Measurements from ENCODE around the gene PISD. TPM values are rescaled to one million over a fixed set of nuclear protein-coding genes. Genes with fewer than 3 reads are reported as not detected.
A peak's percentile ranks its signal among the peaks of the same experiment; 100 is the strongest.
"Not testable (repeated sequence)": the region's sequence is repeated elsewhere in the genome, so short reads cannot be mapped to it uniquely, and the experiment has no call there.

Gene PISD
- total and polyA plus RNA-seq, 8 donors, result 10.3 to 99.8 (median 24.7) TPM

GRCh38 chr22:31662668-31663037 is 638 bp upstream of the PISD start:
- H3K9me3 ChIP-seq, result no peaks in the 10 kb centered on the region
- H3K4me1 ChIP-seq, result peaks cover 17 to 38% (median 24%) of the 10 kb centered on the region in 4 donors
- peak overlapping the region; percentile 82 to 89 (median 84) for H3K27ac ChIP-seq
- TF ChIP-seq POLR2AphosphoS5 (IDR thresholded peaks at IDR 0.05) (no peak), EP300 (IDR thresholded peaks at IDR 0.05) (no peak), POLR2A (IDR thresholded peaks at IDR 0.05) (no peak)
- TF ChIP-seq, protein P1, sequence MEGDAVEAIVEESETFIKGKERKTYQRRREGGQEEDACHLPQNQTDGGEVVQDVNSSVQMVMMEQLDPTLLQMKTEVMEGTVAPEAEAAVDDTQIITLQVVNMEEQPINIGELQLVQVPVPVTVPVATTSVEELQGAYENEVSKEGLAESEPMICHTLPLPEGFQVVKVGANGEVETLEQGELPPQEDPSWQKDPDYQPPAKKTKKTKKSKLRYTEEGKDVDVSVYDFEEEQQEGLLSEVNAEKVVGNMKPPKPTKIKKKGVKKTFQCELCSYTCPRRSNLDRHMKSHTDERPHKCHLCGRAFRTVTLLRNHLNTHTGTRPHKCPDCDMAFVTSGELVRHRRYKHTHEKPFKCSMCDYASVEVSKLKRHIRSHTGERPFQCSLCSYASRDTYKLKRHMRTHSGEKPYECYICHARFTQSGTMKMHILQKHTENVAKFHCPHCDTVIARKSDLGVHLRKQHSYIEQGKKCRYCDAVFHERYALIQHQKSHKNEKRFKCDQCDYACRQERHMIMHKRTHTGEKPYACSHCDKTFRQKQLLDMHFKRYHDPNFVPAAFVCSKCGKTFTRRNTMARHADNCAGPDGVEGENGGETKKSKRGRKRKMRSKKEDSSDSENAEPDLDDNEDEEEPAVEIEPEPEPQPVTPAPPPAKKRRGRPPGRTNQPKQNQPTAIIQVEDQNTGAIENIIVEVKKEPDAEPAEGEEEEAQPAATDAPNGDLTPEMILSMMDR (IDR thresholded peaks at IDR 0.05), result no peak
- peak overlapping the region; percentile 75 to 99 (median 92) for H3K4me3 ChIP-seq
- WGBS, 5 donors, result 38 to 51% (median 43%) methylated on average over 8 of the region's 8 CpGs
- H3K36me3 ChIP-seq, result no peaks in the 10 kb centered on the region
- H3K27me3 ChIP-seq, result no peaks in the 10 kb centered on the region
- intact Hi-C loops (cut with DNase I; ENCODE audit: low total_unique reads), result loop anchor here (10.0 kb wide), 1 partner anchor 92 kb away; the partner anchor contains the start of genes DEPDC5 and PRR14L
- no peak for DNase-seq

GRCh38 chr22:31660860-31661341 is 1.1 kb downstream of the PISD start:
- Histone ChIP-seq H3K4me1 (peaks cover 17 to 38% (median 24%) of the 10 kb centered on the region in 4 donors), H3K4me3 (peak overlapping the region; percentile 75 to 99 (median 92)), H3K27ac (peak overlapping the region; percentile 82 to 89 (median 84))
- intact Hi-C loops (cut with DNase I; ENCODE audit: low total_unique reads), result loop anchor here (10.0 kb wide), 1 partner anchor 94 kb away; the partner anchor contains the start of genes DEPDC5 and PRR14L
- 28 to 48% (median 39%) methylated on average over 10 of the region's 10 CpGs for WGBS, 5 donors
- H3K27me3 ChIP-seq, H3K36me3 ChIP-seq, H3K9me3 ChIP-seq: not testable (repeated sequence)
- peak; percentile 42 to 58 for DNase-seq
- TF ChIP-seq POLR2AphosphoS5 (IDR thresholded peaks at IDR 0.05), result peak in 2 of 3 donors; percentile 17 to 20

GRCh38 chr22:31659246-31659645 is 2.8 kb downstream of the PISD start:
- intact Hi-C loops (cut with DNase I; ENCODE audit: low total_unique reads), result no loop called here
- Histone ChIP-seq H3K36me3 (peaks cover 0 to 3% (median 0%) of the 10 kb centered on the region in 4 donors), H3K9me3 (no peaks in the 10 kb centered on the region), H3K4me3 (no peak overlapping the region), H3K27me3 (no peaks in the 10 kb centered on the region), H3K4me1 (peaks cover 17 to 38% (median 25%) of the 10 kb centered on the region in 4 donors), H3K27ac (no peak overlapping the region)
- 79 to 85% (median 83%) methylated on average over 7 of the region's 7 CpGs for WGBS, 5 donors
- TF ChIP-seq POLR2AphosphoS5 (IDR thresholded peaks at IDR 0.05) (no peak), EP300 (IDR thresholded peaks at IDR 0.05) (no peak), POLR2A (IDR thresholded peaks at IDR 0.05) (no peak)
- TF ChIP-seq, protein P1 (IDR thresholded peaks at IDR 0.05), result no peak
- no peak for DNase-seq

DNA sequence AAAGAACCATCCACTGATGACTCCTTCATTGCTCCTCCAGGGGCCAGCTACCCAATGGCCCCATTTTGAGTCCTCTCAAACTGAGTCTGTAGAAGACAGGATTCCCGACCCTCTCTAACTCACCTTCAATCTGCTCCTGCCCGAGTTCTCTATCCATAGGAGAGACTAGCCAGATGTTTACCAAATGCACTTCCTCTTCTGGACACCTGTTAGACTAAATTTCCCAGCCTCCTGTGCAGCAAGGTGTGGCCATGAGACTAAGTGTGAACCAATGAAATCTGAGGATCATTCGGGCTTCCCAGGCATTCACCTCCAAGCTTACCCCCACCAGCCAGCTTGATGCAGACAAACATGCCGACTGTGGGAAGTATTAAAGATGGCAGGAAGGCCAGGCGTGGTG is 7.6 kb downstream of the PISD start:
- H3K4me3 ChIP-seq, result no peak overlapping the region
- 91 to 97% (median 91%) methylated on average over 5 of the region's 5 CpGs for WGBS, 5 donors
- no peak for DNase-seq
- peak overlapping the region in 1 of 5 donors; percentile 52 for H3K27ac ChIP-seq
- TF ChIP-seq, protein P1 (IDR thresholded peaks at IDR 0.05), result no peak
- no peak for TF ChIP-seq POLR2AphosphoS5 (IDR thresholded peaks at IDR 0.05)
- TF ChIP-seq EP300 (IDR thresholded peaks at IDR 0.05), result no peak
- no peak for TF ChIP-seq POLR2A (IDR thresholded peaks at IDR 0.05)
- peaks cover 2 to 11% (median 10%) of the 10 kb centered on the region in 4 donors for H3K36me3 ChIP-seq
- H3K4me1 ChIP-seq, result peaks cover 6 to 35% (median 17%) of the 10 kb centered on the region in 4 donors
- intact Hi-C loops (cut with DNase I; ENCODE audit: low total_unique reads), result no loop called here
- no peaks in the 10 kb centered on the region for H3K9me3 ChIP-seq
- no peaks in the 10 kb centered on the region for H3K27me3 ChIP-seq

DNA sequence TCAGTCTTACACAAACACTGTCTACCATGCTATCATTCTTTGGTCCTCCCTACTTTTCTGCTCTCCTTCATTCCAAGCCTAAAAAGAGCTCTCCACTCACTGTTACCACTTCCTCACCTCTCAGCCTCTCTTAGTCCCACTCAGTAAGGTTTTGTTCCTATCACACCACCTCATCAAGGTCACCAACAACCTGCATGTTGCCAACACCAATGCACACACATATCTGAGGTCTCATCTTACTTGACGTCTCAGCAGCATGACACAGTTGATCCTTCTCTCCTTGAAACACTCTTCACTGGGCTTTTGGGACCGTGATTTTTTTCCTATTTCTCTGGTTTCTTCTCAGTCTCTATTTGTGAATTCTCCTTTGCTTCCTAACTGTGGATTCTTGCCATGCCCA is 8.1 kb downstream of the PISD start:
- intact Hi-C loops (cut with DNase I; ENCODE audit: low total_unique reads), result no loop called here

More for the DNA sequence above, 8.1 kb downstream of the PISD start:
- H3K27me3 ChIP-seq, result no peaks in the 10 kb centered on the region
- no peak for TF ChIP-seq POLR2A (IDR thresholded peaks at IDR 0.05)
- TF ChIP-seq EP300 (IDR thresholded peaks at IDR 0.05), result no peak
- H3K4me1 ChIP-seq, result peaks cover 6 to 34% (median 16%) of the 10 kb centered on the region in 4 donors
- 80 to 88% (median 84%) methylated on average over 2 of the region's 2 CpGs for WGBS, 5 donors
- H3K4me3 ChIP-seq, result no peak overlapping the region
- H3K36me3 ChIP-seq, result peaks cover 6 to 16% (median 15%) of the 10 kb centered on the region in 4 donors
- no peaks in the 10 kb centered on the region for H3K9me3 ChIP-seq
- H3K27ac ChIP-seq, result peak overlapping the region in 2 of 5 donors; percentile 9 to 52
- DNase-seq, result no peak

Measured in stomach (tissue), 9 donors.